CD4-positive, alpha-beta T cell (primary cell): ENCODE measurements around the gene BBOF1. TPM values are rescaled to one million over a fixed set of nuclear protein-coding genes. Genes with fewer than 3 reads are reported as not detected.
"Not testable (repeated sequence)": the region's sequence is repeated elsewhere in the genome, so short reads cannot be mapped to it uniquely, and the experiment has no call there.

Experiments used
- ATAC-seq: fragments of 200-7000 bp; cut with Tn5 transposase; one replicate; pipeline ENCODE4 v1.10.0; 2022; ENCODE audit warnings: mild to moderate bottlenecking; ENCODE audit not compliant: poor library complexity
- CTCF ChIA-PET: fragments of 350-600 bp; sonication (Branson Sonifier 250); formaldehyde crosslinking; loops from one replicate; lab custom pipeline; 2021; ENCODE audit warnings: antibody characterized with exemption, inconsistent platforms; lab: Charles Lee
- POLR2A ChIA-PET: fragments of 350-600 bp; sonication (Branson Sonifier 250); formaldehyde crosslinking; loops from one replicate; lab custom pipeline; 2021; ENCODE audit warnings: antibody characterized with exemption, inconsistent platforms; lab: Charles Lee
- DNase-seq, 14 experiments: peaks; one replicate each; pipeline ENCODE4 v3.0.0-alpha.2; 2013 to 2020; ENCODE audit warnings: mixed read lengths in 2 of 14
- H3K27ac ChIP-seq, 2 donors: one replicate each; pipeline versions ENCODE4 v1.5.1 to v1.7.0; 2013; ENCODE audit warnings: low read length in 2 of 2, low read depth in 1 of 2, mild to moderate bottlenecking in 1 of 2
- H3K27me3 ChIP-seq, 2 experiments: 1 replicate in 1 of 2; 2 replicates in 1 of 2; pipeline versions ENCODE4 v1.6.1 to v1.7.0; 2013; ENCODE audit warnings: low read length in 2 of 2, control low read depth in 1 of 2, mild to moderate bottlenecking in 1 of 2, moderate library complexity in 1 of 2; ENCODE audit not compliant: insufficient read depth in 2 of 2, control insufficient read depth in 1 of 2
- H3K36me3 ChIP-seq: one replicate; pipeline ENCODE4 v1.6.1; 2013; ENCODE audit warnings: low read length, control low read depth; ENCODE audit not compliant: insufficient read depth
- H3K4me1 ChIP-seq: one replicate; pipeline ENCODE4 v1.6.1; 2013; ENCODE audit warnings: low read length, control low read depth; ENCODE audit not compliant: insufficient read depth
- H3K4me3 ChIP-seq: one replicate; pipeline ENCODE4 v1.5.1; 2013; ENCODE audit warnings: mild to moderate bottlenecking, low read length, moderate library complexity
- H3K9me3 ChIP-seq, 2 experiments: 1 replicate in 1 of 2; 2 replicates in 1 of 2; pipeline versions ENCODE4 v1.6.1 to v1.7.0; 2013; ENCODE audit warnings: low read length in 2 of 2, mild to moderate bottlenecking in 2 of 2, control low read depth in 1 of 2, moderate library complexity in 1 of 2; ENCODE audit not compliant: control insufficient read depth in 1 of 2, insufficient read depth in 1 of 2
- H3K27ac Mint-ChIP-seq: one replicate; pipeline ENCODE4 v1.8.0; 2020; ENCODE audit warnings: mixed read lengths
- H3K27me3 Mint-ChIP-seq: one replicate; pipeline ENCODE4 v1.8.0; 2021; ENCODE audit warnings: mixed read lengths
- H3K36me3 Mint-ChIP-seq: one replicate; pipeline ENCODE4 v1.8.0; 2021; ENCODE audit warnings: low read depth, mixed read lengths
- H3K4me1 Mint-ChIP-seq: one replicate; pipeline ENCODE4 v1.8.0; 2021; ENCODE audit warnings: low read depth, mixed read lengths
- H3K4me3 Mint-ChIP-seq: one replicate; pipeline ENCODE4 v1.8.0; 2020; ENCODE audit warnings: mild to moderate bottlenecking, mixed read lengths
- H3K9me3 Mint-ChIP-seq: one replicate; pipeline ENCODE4 v1.8.0; 2020; ENCODE audit warnings: mixed read lengths
- CTCF ChIP-seq: fragments of 200-600 bp; IDR thresholded peaks from one replicate; pipeline ENCODE4 v1.8.0; 2022; ENCODE audit warnings: antibody characterized with exemption, mild to moderate bottlenecking
- intact Hi-C, 2 experiments: fragments of 100-400 bp; cut with DNase I in 1 of 2; cut with micrococcal nuclease in 1 of 2; formaldehyde crosslinking; loops; one replicate each; pipeline versions ENCODE4 v1.15.1 to v1.9.0; 2023 to 2025; cut with DNase I, micrococcal nuclease
- total RNA-seq, 174 experiments: library from RNA in 2 of 174; stranded (reverse) in 2 of 174; gene quantifications; one replicate each; pipeline ENCODE4 v1.2.3 and lab custom pipeline; 2021 to 2026

BBOF1 gene
- total RNA-seq, 2 experiments from 2014 or later, result 1.8 to 2.4 TPM

DNA sequence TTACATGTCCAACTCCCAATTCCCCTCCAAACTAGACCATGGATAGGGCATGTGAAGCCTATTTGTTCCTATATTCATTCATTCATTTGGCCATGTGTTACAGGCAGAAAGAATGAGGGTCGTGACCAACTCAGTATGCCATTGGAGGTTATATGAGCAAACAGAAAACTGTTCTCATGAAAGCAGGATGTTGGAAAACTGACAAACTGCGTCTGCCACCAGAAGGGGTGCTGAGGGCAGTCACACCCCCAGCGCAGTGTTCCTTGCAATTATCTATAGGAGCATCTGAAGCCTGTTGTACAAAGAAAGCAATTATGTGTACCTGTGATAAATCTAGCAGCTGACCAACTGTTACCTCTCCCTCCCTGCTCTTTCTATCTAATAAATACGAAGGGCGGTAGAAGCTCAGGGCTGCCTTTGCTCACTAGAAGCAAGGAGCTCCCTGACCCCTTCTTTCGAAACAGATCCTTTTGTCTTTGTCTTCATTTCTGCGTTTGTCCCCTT, 21.2 kb upstream of the BBOF1 start:
- no peak for ATAC-seq
- DNase-seq, result no peak
- H3K27ac Mint-ChIP-seq, result no peak overlapping the region
- no peaks in the 10 kb centered on the region for H3K27me3 Mint-ChIP-seq
- TF ChIP-seq CTCF, result no peak
- H3K27me3 ChIP-seq, result no peaks in the 10 kb centered on the region
- POLR2A ChIA-PET, result no interaction called here
- H3K4me3 Mint-ChIP-seq, result no peak overlapping the region
- H3K4me1 Mint-ChIP-seq, result no peaks in the 10 kb centered on the region
- H3K36me3 ChIP-seq, result no peaks in the 10 kb centered on the region
- CTCF ChIA-PET, result no interaction called here
- intact Hi-C loops, result no loop called here
- no peaks in the 10 kb centered on the region for H3K9me3 Mint-ChIP-seq
- no peak overlapping the region for H3K4me3 ChIP-seq
- H3K36me3 Mint-ChIP-seq, result peaks cover 22% of the 10 kb centered on the region
- H3K9me3 ChIP-seq, result no peaks in the 10 kb centered on the region
- no peaks in the 10 kb centered on the region for H3K4me1 ChIP-seq
- H3K27ac ChIP-seq, result no peak overlapping the region

- intact Hi-C loops, result no loop called here
- no peak for TF ChIP-seq CTCF
- no peak overlapping the region for H3K27ac ChIP-seq
- Mint-ChIP-seq H3K27ac (no peak overlapping the region), H3K4me3 (no peak overlapping the region), H3K36me3 (peaks cover 27% of the 10 kb centered on the region), H3K27me3 (no peaks in the 10 kb centered on the region), H3K9me3 (no peaks in the 10 kb centered on the region), H3K4me1 (no peaks in the 10 kb centered on the region)
- ATAC-seq, result no peak
- ChIA-PET CTCF (no interaction called here), POLR2A (no interaction called here)
- peaks cover 3% of the 10 kb centered on the region for H3K36me3 ChIP-seq
- DNase-seq, result no peak
- no peaks in the 10 kb centered on the region for H3K9me3 ChIP-seq
- H3K4me1 ChIP-seq, result no peaks in the 10 kb centered on the region
- no peaks in the 10 kb centered on the region for H3K27me3 ChIP-seq
- no peak overlapping the region for H3K4me3 ChIP-seq
Measured at GRCh38 chr14:73998726-73999125, 20.4 kb upstream of the BBOF1 start.

DNA sequence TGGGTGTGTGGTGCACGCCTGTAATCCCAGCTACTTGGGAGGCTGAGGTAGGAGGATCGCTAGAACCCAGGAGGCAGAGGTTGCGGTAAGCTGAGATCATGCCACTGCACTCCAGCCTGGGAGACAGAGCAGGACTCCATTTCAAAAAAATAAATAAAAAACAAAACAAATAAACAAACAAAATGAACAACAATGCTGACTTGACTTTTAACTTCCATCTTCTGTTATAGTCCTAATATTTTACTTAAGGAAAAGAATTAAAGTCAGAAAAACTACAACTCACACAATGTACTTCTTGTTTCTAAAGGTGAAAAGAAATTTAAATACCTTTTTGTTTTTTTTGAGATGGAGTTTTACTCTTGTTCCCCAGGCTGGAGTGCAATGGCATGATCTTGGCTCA, 13.5 kb upstream of the BBOF1 start:
- H3K9me3 Mint-ChIP-seq, DNase-seq, H3K4me3 ChIP-seq, H3K4me1 Mint-ChIP-seq, H3K9me3 ChIP-seq, CTCF ChIA-PET, H3K27me3 Mint-ChIP-seq, H3K36me3 ChIP-seq, POLR2A ChIA-PET, H3K4me1 ChIP-seq, H3K4me3 Mint-ChIP-seq, H3K27ac Mint-ChIP-seq, intact Hi-C loops, H3K27ac ChIP-seq, ATAC-seq, H3K27me3 ChIP-seq: not testable (repeated sequence)
- peaks cover 39% of the 10 kb centered on the region for H3K36me3 Mint-ChIP-seq

DNA sequence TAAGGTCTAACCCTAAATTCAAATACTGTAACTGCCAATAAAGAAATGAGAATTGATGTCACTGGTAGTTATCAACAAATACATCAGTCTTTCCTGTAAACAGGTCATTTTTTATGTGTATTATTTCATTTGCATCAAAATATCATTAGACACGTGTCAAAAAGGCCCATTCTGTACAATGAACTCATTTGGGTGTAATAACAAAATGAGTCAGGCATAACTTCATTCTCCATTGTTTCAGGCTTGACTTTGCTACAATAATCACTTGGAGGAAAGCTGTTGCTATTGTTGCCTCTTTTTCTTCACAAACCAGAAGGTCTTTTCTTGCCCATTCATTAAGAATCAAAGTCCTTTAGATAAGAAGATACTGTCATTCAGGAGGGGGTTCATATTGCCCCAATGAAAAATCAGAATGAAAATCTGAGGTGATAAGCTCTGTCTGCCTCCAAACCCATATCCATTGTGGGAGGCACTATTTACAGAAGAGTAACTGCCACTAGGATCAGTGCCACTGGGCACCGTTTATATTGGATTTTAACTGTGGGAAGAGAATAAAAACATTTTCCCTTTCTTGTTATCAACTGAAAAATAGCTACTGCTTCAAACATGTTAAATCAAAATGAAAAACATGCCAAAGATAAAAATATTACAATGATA, 10.2 kb upstream of the BBOF1 start:
- Mint-ChIP-seq H3K36me3 (peaks cover 46% of the 10 kb centered on the region), H3K4me3 (no peak overlapping the region), H3K27ac (no peak overlapping the region), H3K27me3 (no peaks in the 10 kb centered on the region), H3K9me3 (no peaks in the 10 kb centered on the region), H3K4me1 (no peaks in the 10 kb centered on the region)
- Histone ChIP-seq H3K36me3 (peaks cover 12% of the 10 kb centered on the region), H3K27ac (no peak overlapping the region), H3K27me3 (no peaks in the 10 kb centered on the region), H3K4me1 (no peaks in the 10 kb centered on the region), H3K4me3 (no peak overlapping the region), H3K9me3 (no peaks in the 10 kb centered on the region)
- no peak for TF ChIP-seq CTCF
- intact Hi-C loops, result no loop called here
- POLR2A ChIA-PET, result no interaction called here
- DNase-seq, result no peak
- ATAC-seq, result no peak
- CTCF ChIA-PET, result no interaction called here
